Skeletal muscle tissue (tissue), 4 donors: Measurements from ENCODE around the gene CHAT. TPM values are rescaled to one million over a fixed set of nuclear protein-coding genes. Genes with fewer than 3 reads are reported as not detected.

Experiments
- H3K27ac ChIP-seq: one replicate; pipeline ENCODE4 v1.7.0; 2013; ENCODE audit warnings: mild to moderate bottlenecking, low read depth, low read length, inconsistent platforms
- H3K27me3 ChIP-seq, 3 donors: one replicate each; pipeline ENCODE4 v1.7.0; 2013; ENCODE audit warnings: low read length in 3 of 3; ENCODE audit not compliant: control insufficient read depth in 3 of 3, insufficient read depth in 3 of 3
- H3K36me3 ChIP-seq, 3 donors: one replicate each; pipeline ENCODE4 v1.7.0; 2013; ENCODE audit warnings: low read length in 3 of 3; ENCODE audit not compliant: control insufficient read depth in 3 of 3, insufficient read depth in 3 of 3
- H3K4me1 ChIP-seq, 3 donors: one replicate each; pipeline ENCODE4 v1.7.0; 2013; ENCODE audit warnings: low read length in 3 of 3, mild to moderate bottlenecking in 3 of 3; ENCODE audit not compliant: control insufficient read depth in 3 of 3, insufficient read depth in 3 of 3
- H3K4me3 ChIP-seq, 3 donors: one replicate each; pipeline ENCODE4 v1.7.0; 2013; ENCODE audit warnings: low read length in 3 of 3
- H3K9ac ChIP-seq, 3 donors: one replicate each; pipeline ENCODE4 v1.7.0; 2013; ENCODE audit warnings: low read length in 3 of 3, mild to moderate bottlenecking in 3 of 3, moderate library complexity in 2 of 3, low read depth in 1 of 3
- H3K9me3 ChIP-seq, 3 donors: one replicate each; pipeline ENCODE4 v1.7.0; 2013; ENCODE audit warnings: low read length in 3 of 3; ENCODE audit not compliant: control insufficient read depth in 3 of 3
- total RNA-seq: library from RNA; depleted of rRNA; stranded (reverse); fragments of >200 nt; gene quantifications from one replicate; pipeline ENCODE4 v1.2.3, GENCODE V29; 2014
- donor health status: Osteomylitis.

Gene CHAT
- total RNA-seq, 1 donor from 2014 or later: not detected

DNA sequence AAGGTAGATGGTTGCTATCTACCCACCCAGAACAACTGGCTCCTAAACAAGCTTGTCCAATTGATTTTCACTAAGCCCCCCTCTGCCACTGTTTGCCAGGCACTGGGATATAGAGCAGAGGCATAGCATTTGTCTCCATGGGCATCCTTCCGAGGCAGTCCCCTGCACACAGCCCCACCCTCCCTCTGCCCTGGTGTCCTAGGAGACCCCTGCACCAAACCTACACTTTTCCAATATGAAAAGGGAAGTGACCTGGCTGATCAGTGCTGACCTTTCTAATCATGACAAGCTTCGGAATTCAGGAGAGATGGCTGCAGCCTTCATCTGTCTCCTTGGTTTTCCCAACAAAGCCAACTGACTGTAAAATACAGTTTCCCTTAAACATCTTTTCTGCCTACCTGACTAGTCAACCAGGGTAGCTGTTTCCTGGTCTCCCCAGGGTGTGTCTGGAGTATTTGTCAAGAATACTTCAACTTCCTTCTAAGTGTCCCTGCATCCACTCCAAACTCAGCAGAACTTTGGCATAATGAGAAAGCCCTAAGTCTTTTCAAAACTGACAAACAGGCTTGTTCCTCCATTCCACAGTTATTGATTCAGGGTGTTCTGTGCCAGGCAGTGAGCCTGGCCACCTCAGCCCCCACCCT lies 11.3 kb upstream of the CHAT start:
- Histone ChIP-seq H3K27me3 (peaks cover 19 to 40% (median 20%) of the 10 kb centered on the region in 3 donors), H3K9me3 (no peaks in the 10 kb centered on the region), H3K27ac (no peak overlapping the region), H3K4me1 (no peaks in the 10 kb centered on the region), H3K36me3 (no peaks in the 10 kb centered on the region), H3K9ac (no peak overlapping the region), H3K4me3 (no peak overlapping the region)

DNA sequence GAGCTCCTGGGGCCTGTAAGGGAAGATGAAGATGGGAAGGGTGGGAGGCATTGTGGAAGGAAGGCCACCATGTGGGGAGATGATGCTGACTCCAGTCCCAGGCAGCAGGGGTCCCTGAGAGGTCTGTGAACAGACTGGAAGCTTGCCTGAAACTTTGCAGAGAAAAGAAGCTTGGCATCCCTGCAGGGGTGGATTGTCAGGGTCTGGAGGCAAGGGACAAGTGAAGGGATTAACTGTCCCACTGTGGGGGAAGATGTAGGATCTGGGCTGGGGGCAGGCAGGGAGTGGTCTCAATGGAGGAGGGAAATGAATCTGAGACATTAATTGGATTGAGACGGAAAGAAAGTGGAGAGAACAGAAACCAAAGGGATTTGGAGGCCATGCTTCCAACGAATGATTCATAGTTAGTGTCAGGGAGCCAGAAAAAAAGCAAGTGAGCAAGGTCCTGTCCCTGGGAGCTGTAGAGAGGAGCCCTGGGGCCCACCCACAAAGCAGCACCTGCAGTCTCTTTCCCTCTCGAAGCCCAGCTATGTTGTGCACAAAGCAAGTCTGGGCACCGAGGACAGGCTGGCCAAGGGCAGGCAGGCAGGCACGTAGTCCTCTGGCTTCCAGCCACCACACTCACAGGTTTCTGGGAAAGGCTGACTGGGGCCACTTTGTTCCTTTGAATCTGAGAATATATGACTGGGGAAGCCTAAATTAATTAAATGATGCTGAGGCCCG lies 8.5 kb upstream of the CHAT start:
- Histone ChIP-seq H3K9ac (no peak overlapping the region), H3K4me1 (no peaks in the 10 kb centered on the region), H3K9me3 (no peaks in the 10 kb centered on the region), H3K27ac (no peak overlapping the region), H3K27me3 (peaks cover 38 to 54% (median 42%) of the 10 kb centered on the region in 3 donors), H3K36me3 (no peaks in the 10 kb centered on the region), H3K4me3 (no peak overlapping the region)

DNA sequence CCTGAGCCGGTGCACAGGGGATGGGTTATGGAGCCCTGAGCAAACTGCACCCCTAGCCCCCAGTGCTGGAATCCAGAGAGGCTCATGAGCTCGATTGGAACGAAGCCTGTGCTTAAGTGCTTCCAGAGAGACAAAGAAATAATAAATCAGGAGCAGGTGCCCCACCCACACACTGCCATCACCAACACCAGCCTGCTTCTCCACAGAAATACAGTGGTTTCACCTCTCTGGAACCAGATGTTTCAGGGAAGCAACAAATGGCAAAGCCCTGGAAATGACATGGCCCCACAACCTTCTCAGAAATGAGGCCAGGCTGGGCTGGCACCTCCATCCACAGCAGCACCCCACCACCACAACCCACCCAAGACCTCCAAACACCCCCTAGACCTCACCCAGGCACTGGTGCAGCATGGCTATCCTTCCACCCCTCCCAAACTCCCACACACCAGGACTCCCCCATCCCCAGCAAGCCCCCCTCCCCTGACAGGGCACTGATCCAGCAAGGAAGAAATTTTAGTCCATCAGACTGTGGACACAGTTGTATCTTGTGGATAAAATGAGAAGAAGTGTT lies 7.8 kb upstream of the CHAT start:
- H3K9ac ChIP-seq: no peak overlapping the region
- H3K27me3 ChIP-seq: peaks cover 43 to 54% (median 49%) of the 10 kb centered on the region in 3 donors
- H3K36me3 ChIP-seq: no peaks in the 10 kb centered on the region
- no peak overlapping the region for H3K4me3 ChIP-seq
- no peak overlapping the region for H3K27ac ChIP-seq
- H3K4me1 ChIP-seq: peaks cover 2 to 5% (median 3%) of the 10 kb centered on the region in 3 donors
- H3K9me3 ChIP-seq: no peaks in the 10 kb centered on the region

DNA sequence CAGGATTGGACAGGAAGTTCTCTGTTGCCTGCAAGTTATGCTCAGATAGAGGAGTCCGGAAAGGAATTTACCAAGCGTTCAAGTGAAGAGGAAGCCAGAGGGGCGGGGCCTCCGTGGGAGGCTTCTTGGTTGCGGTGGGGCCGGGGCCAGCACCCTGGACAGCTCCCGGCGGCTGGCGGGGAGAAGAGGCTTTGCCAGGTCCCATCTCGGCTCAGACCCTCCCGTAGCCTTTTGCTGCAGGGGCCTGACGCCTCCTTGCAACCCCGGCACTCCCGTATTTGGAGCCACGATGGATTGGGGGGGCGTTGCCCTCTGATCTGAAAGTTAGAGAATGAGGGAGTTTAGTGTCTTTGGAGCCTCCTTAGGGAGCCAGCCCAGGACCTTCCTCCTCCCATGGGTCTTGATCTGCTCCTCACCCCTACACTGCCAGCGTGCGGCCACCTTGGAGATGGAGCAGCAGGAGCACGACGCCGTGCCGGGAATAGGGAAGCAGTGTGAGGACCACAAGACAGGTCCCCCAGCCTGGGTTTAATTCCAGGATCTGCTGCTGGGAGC lies 6.8 kb upstream of the CHAT start:
- Histone ChIP-seq H3K36me3 (no peaks in the 10 kb centered on the region), H3K4me3 (no peak overlapping the region), H3K9me3 (no peaks in the 10 kb centered on the region), H3K27me3 (peaks cover 54 to 58% (median 54%) of the 10 kb centered on the region in 3 donors), H3K4me1 (peaks cover 6 to 13% (median 10%) of the 10 kb centered on the region in 3 donors), H3K27ac (no peak overlapping the region), H3K9ac (no peak overlapping the region)

DNA sequence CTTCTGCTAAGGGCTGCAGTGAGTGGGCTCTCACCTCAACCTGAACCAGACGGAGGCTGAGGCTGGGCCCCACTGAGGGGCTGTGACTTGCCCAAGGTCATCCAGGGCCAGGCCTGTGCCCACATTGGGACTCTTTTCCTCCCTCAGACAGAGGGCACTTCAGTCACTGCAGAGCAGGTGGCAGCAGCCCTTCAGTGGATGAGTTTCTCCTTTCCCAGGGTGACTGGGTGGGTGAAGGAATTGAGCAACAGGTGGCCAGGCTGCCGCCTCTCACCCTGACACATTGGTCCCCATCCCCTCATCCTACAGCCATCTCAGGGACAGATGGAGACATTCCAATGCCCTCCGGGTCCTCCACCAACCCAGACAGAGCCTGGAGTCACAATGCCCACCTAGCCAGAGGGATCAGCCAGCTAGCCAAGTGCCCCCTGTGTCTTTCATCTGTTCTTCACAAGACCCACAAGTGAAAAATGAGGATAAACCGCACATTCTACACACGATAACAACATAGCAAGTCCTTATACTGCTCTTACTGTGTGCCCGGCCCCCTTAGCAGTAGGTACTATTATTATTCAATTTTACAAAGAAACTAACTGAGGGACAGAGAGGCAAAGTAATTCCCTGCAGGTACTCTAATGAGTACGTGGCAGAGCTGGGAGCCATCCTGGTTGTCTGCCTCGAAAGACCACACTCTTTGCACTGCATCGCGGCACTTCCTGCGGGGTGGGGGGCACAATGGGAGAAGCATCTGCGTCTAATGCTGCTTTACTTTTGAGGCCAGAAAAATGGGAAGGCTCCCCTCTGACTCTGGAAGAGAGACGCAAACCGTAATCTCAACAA lies 5.5 kb upstream of the CHAT start:
- H3K27me3 ChIP-seq: peaks cover 62 to 67% (median 65%) of the 10 kb centered on the region in 3 donors
- no peaks in the 10 kb centered on the region for H3K9me3 ChIP-seq
- no peak overlapping the region for H3K9ac ChIP-seq
- H3K36me3 ChIP-seq: no peaks in the 10 kb centered on the region
- H3K4me3 ChIP-seq: no peak overlapping the region
- no peak overlapping the region for H3K27ac ChIP-seq
- peaks cover 6 to 16% (median 10%) of the 10 kb centered on the region in 3 donors for H3K4me1 ChIP-seq

DNA sequence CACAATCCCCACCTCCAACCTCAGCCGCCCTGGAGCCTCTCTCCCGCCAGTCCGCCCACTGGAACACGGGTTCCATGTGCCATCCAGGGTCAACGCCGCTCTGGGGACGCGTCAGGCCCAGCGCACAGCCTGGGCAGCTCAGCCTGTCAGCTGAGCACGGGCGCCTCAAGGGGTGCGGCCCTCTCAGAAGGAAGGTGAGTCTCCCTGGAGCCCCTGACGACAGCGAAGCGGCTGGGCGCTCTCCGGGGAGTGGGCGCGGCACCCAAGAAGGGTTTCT lies 4.9 kb upstream of the CHAT start:
- Histone ChIP-seq H3K36me3 (no peaks in the 10 kb centered on the region), H3K27me3 (peaks cover 67 to 72% (median 69%) of the 10 kb centered on the region in 3 donors), H3K4me1 (peaks cover 6 to 18% (median 10%) of the 10 kb centered on the region in 3 donors), H3K27ac (no peak overlapping the region), H3K9me3 (no peaks in the 10 kb centered on the region), H3K9ac (no peak overlapping the region), H3K4me3 (no peak overlapping the region)

DNA sequence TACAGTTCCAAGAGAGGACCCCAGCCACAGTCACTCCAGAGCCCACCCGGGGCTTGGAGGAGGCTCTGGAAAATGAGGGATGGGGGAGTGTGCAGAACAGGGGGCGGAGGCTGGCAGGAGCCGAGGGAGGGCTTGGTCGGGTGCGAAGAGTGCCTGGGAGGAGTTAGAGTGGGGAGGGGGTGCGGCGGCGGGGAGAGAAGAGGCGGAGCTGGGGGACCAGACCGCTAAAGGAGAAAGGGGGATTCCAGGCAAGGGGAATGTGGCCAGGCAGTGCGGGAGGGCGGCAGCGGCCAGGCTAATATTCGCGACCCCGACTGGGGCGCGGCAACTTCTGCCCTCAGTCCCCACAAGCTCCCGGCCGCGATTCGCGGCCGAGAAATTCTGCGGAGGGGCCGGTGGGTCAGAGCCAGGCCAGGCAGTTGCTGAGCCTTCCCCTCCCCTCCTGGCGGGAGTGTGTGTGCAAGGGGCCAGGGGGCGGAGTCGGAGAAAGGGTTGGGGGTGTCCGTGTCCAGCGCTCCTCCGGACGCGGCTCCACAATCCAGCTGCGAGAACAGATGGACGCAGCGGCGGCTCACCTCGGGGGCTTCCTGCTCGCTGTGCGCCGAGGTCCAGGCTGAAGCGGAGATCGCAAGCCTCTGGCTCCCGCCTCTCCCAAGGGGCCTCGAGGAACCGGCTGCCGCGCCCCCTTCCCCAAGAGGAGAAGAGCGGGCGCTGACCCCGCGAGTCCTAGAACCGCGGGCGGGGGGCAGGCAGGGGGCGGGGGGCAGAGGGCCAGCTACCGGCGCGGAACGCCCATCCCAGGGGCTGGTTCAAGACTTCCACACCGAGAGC lies 4.3 kb upstream of the CHAT start:
- no peak overlapping the region for H3K27ac ChIP-seq
- H3K4me1 ChIP-seq: peaks cover 6 to 18% (median 10%) of the 10 kb centered on the region in 3 donors
- H3K27me3 ChIP-seq: peaks cover 68 to 74% (median 69%) of the 10 kb centered on the region in 3 donors
- no peaks in the 10 kb centered on the region for H3K9me3 ChIP-seq
- no peak overlapping the region for H3K9ac ChIP-seq
- no peak overlapping the region for H3K4me3 ChIP-seq
- H3K36me3 ChIP-seq: no peaks in the 10 kb centered on the region

DNA sequence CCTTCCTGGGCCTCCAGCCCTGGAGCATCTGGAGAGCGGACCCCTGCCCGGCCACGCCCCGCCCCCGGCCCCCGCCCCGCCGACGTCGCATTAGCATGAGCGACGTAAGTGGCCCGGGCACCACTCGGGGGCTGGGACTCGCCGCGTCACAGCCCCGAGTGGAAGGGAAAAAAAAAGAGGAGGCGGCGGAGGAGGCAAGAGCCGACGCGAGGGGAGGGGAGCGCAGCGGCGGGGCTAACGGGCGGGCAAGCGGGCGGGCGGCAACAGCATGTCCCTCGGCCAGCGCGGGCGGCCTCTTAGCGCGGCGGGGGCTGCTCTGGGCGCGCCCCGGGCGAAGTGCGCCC lies 3.8 kb upstream of the CHAT start, which contains the start of gene SLC18A3:
SLC18A3 (plus strand) TSS at position 197 of the 344 bp plus-strand sequence. CDS start 431 bp downstream, outside the sequence.
- Histone ChIP-seq H3K9me3 (no peaks in the 10 kb centered on the region), H3K4me1 (peaks cover 6 to 18% (median 10%) of the 10 kb centered on the region in 3 donors), H3K9ac (no peak within 1 kb of the TSS), H3K27me3 (peaks cover 74 to 77% (median 74%) of the 10 kb centered on the region in 3 donors), H3K4me3 (no peak within 1 kb of the TSS), H3K36me3 (no peaks in the 10 kb centered on the region), H3K27ac (no peak within 1 kb of the TSS)
